ENCODE measurements around the gene GALNT14. TPM values are rescaled to one million over a fixed set of nuclear protein-coding genes. Genes with fewer than 3 reads are reported as not detected.

GALNT14 gene
- total and polyA plus RNA-seq, 12 donors, result 0.39 to 8.9 (median 1.7) TPM; not detected in 2

DNA sequence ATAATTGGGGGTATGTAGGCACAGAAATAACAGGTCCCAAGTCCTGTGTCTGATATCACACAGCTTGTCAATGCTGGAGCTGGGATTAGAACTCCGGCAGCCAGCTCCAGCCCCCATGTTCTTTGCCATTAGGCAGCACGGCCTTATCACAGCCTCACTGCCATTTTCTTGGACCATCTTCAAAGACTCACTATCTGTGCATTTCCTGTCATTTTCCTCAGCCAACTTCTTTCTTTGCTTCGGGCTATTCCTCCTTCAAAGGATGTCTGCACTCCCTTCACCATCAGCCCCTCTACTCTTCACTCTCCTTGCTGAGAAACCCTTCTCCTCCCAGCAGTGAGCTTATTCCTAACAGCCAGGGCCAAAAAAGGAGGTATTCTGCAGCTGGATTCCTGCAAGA lies 139.6 kb downstream of the GALNT14 start:
- Histone ChIP-seq H3K27me3 (no peaks in the 10 kb centered on the region), H3K9me3 (replicated peaks in 1 of 3) (no peaks in the 10 kb centered on the region), H3K4me1 (replicated peaks in 1 of 2) (no peaks in the 10 kb centered on the region), H3K27ac (no peak overlapping the region), H3K4me3 (no peak overlapping the region), H3K36me3 (replicated peaks in 1 of 2) (no peaks in the 10 kb centered on the region)
- no peak for DNase-seq
- TF ChIP-seq CTCF (IDR thresholded peaks at IDR 0.05) (no peak), POLR2A (IDR thresholded peaks at IDR 0.05) (no peak)
- WGBS, 4 donors, result 24 to 48% (median 32%) methylated on average over 3 of the region's 3 CpGs
- intact Hi-C loops (cut with DNase I), result no loop called here

DNA sequence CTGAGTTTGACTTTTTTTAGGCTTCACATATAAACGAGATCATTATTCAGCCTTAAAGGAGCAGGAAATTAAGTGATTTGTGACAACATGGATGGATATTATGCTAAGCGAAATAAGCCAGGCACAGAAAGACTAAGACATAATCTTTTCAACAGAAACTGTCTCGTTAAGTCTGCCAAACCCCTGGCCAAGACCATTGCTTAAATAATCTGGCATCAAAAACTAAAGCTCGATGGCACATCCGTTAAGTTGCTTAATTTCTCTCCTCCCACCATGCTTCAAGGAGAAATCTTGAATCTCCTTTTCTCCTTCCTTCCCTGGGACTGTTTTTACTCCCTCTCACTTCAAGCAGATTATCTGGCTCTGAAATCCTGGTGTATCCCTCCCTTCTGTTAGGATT lies 140.3 kb downstream of the GALNT14 start:
- no peaks in the 10 kb centered on the region for H3K9me3 ChIP-seq (replicated peaks in 1 of 3)
- H3K36me3 ChIP-seq (replicated peaks in 1 of 2), result no peaks in the 10 kb centered on the region
- no peak for TF ChIP-seq POLR2A (IDR thresholded peaks at IDR 0.05)
- intact Hi-C loops (cut with DNase I), result no loop called here
- no peaks in the 10 kb centered on the region for H3K4me1 ChIP-seq (replicated peaks in 1 of 2)
- H3K27ac ChIP-seq, result no peak overlapping the region
- no peaks in the 10 kb centered on the region for H3K27me3 ChIP-seq
- WGBS, 4 donors, result 66 to 78% (median 74%) methylated on average over 5 of the region's 5 CpGs
- DNase-seq, result no peak
- no peak overlapping the region for H3K4me3 ChIP-seq

DNA sequence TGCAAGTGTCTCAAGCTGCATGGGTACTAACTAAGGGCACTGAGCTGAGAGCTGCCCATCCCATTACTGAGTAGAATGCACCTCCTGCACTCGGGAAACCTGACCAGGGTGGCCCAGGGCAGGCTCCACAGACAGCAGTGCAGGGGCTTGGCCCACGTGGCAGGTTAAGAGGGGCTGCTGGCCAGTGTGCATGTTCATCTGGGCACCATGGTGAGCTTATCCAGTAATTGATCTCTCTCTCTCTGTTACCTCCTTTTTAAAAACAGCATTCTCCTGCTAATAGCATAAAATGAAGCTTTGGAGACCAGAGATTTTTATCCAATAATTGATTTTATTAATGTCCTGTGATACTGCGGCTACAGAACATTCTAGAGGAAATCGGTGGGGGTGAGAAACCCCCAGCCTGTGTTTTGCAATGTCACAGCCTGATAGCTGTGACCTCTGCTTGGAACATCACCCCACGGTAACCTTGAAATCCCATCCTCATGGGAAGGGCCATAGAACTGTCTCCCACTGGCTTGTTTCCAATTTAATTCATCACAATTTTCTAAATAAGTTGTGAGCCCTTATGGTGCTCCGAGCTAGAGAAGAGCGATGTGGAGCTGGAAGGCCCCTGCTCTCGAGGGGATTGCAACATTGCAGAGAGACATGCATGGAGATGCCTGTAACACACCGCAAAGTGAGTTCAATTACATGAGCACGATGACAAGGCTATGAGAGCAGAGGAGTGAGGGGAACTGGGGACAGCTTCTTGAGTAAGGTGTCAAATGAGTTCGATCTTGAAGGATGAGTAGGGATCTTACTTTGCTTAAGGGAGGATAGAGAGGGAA lies 143.8 kb downstream of the GALNT14 start:
- DNase-seq, result no peak
- no peaks in the 10 kb centered on the region for H3K27me3 ChIP-seq

GRCh38 chr2:30992781-30993180 lies 145.5 kb downstream of the GALNT14 start:
- no peak overlapping the region for H3K27ac ChIP-seq
- H3K27me3 ChIP-seq, result no peaks in the 10 kb centered on the region
- no peak overlapping the region for H3K4me3 ChIP-seq
- no peak for DNase-seq
- no peaks in the 10 kb centered on the region for H3K4me1 ChIP-seq (replicated peaks in 1 of 2)
- H3K9me3 ChIP-seq (replicated peaks in 1 of 3), result no peaks in the 10 kb centered on the region
- TF ChIP-seq CTCF (IDR thresholded peaks at IDR 0.05) (no peak), POLR2A (IDR thresholded peaks at IDR 0.05) (no peak)
- H3K36me3 ChIP-seq (replicated peaks in 1 of 2), result no peaks in the 10 kb centered on the region
- intact Hi-C loops (cut with DNase I), result no loop called here
- WGBS, 4 donors, result 92 to 98% (median 96%) methylated on average over 15 to 18 of the region's 18 CpGs

More for the DNA sequence above, 143.8 kb downstream of the GALNT14 start:
- Histone ChIP-seq H3K4me3 (no peak overlapping the region), H3K36me3 (replicated peaks in 1 of 2) (no peaks in the 10 kb centered on the region), H3K9me3 (replicated peaks in 1 of 3) (no peaks in the 10 kb centered on the region), H3K4me1 (replicated peaks in 1 of 2) (no peaks in the 10 kb centered on the region), H3K27ac (no peak overlapping the region)
- intact Hi-C loops (cut with DNase I), result no loop called here
- 65 to 71% (median 69%) methylated on average over 10 to 11 of the region's 11 CpGs for WGBS, 4 donors
- no peak for TF ChIP-seq POLR2A (IDR thresholded peaks at IDR 0.05)
- no peak for TF ChIP-seq CTCF (IDR thresholded peaks at IDR 0.05)

- no peak overlapping the region for H3K27ac ChIP-seq
- 48 to 85% (median 65%) methylated on average over 4 of the region's 4 CpGs for WGBS, 4 donors
- H3K4me1 ChIP-seq (replicated peaks in 1 of 2), result no peaks in the 10 kb centered on the region
- H3K9me3 ChIP-seq (replicated peaks in 1 of 3), result no peaks in the 10 kb centered on the region
- no peak for TF ChIP-seq POLR2A (IDR thresholded peaks at IDR 0.05)
- no peak for TF ChIP-seq CTCF (IDR thresholded peaks at IDR 0.05)
- intact Hi-C loops (cut with DNase I), result no loop called here
- DNase-seq, result no peak
- H3K36me3 ChIP-seq (replicated peaks in 1 of 2), result no peaks in the 10 kb centered on the region
- no peaks in the 10 kb centered on the region for H3K27me3 ChIP-seq
- H3K4me3 ChIP-seq, result no peak overlapping the region
Measured at GRCh38 chr2:30990671-30991070, 147.6 kb downstream of the GALNT14 start.

All from adrenal gland (tissue), 12 donors.